Epithelial cell of esophagus (primary cell): ENCODE measurements around the gene N4BP2.
"Not testable (repeated sequence)": the region's sequence is repeated elsewhere in the genome, so short reads cannot be mapped to it uniquely, and the experiment has no call there.

Experiments used
- DNase-seq: peaks from one replicate; pipeline ENCODE4 v3.0.0; 2010; ENCODE audit warnings: low read depth
- H3K4me3 ChIP-seq: 2 replicates; pipeline ENCODE4 v1.5.1; 2011; ENCODE audit warnings: mild to moderate bottlenecking, low read length, control low read depth
- CTCF ChIP-seq: IDR thresholded peaks from 2 replicates; pipeline ENCODE4 v1.5.1; 2011; ENCODE audit warnings: low read depth, mild to moderate bottlenecking, low read length, control low read depth, inconsistent platforms; ENCODE audit not compliant: insufficient read depth; ENCODE audit errors: missing control alignments

Gene N4BP2

GRCh38 chr4:40086421-40086820, 29.8 kb downstream of the N4BP2 start:
- no peak overlapping the region for H3K4me3 ChIP-seq
- TF ChIP-seq CTCF: no peak
- DNase-seq: no peak

GRCh38 chr4:40087799-40088366, 31.2 kb downstream of the N4BP2 start:
- DNase-seq: no peak
- H3K4me3 ChIP-seq: no peak overlapping the region
- TF ChIP-seq CTCF: no peak

- DNase-seq, H3K4me3 ChIP-seq: not testable (repeated sequence)
Observed at GRCh38 chr4:40093400-40093799, 36.8 kb downstream of the N4BP2 start.

GRCh38 chr4:40099010-40099409, 42.4 kb downstream of the N4BP2 start:
- H3K4me3 ChIP-seq: no peak overlapping the region
- TF ChIP-seq CTCF: no peak
- no peak for DNase-seq

GRCh38 chr4:40107150-40107549, 50.5 kb downstream of the N4BP2 start:
- not testable (repeated sequence) for H3K4me3 ChIP-seq, DNase-seq

GRCh38 chr4:40112027-40112792, 55.6 kb downstream of the N4BP2 start:
- H3K4me3 ChIP-seq: no peak overlapping the region
- no peak for DNase-seq
- no peak for TF ChIP-seq CTCF

- H3K4me3 ChIP-seq: no peak overlapping the region
- no peak for DNase-seq
- TF ChIP-seq CTCF: no peak
Observed at GRCh38 chr4:40114206-40114605, 57.6 kb downstream of the N4BP2 start.

- no peak for DNase-seq
- no peak overlapping the region for H3K4me3 ChIP-seq
- no peak for TF ChIP-seq CTCF
Observed at GRCh38 chr4:40118861-40119260, 62.2 kb downstream of the N4BP2 start.
